CD8-positive, alpha-beta memory T cell (primary cell): ENCODE data around the gene PITHD1. TPM values are rescaled to one million over a fixed set of nuclear protein-coding genes. Genes with fewer than 3 reads are reported as not detected.

Experiments
- CTCF ChIA-PET: fragments of 350-600 bp; sonication (Branson Sonifier 250); formaldehyde crosslinking; loops from one replicate; lab custom pipeline; 2021; ENCODE audit warnings: antibody characterized with exemption; lab: Charles Lee
- POLR2A ChIA-PET: fragments of 350-600 bp; sonication (Branson Sonifier 250); formaldehyde crosslinking; loops from one replicate; lab custom pipeline; 2021; ENCODE audit warnings: antibody characterized with exemption; lab: Charles Lee
- DNase-seq, 5 donors: peaks; one replicate each; pipeline versions ENCODE4 v3.0.0 to v3.0.0-alpha.2; 2020 to 2022; ENCODE audit warnings: mixed read lengths in 1 of 5
- H3K27ac ChIP-seq: one replicate; pipeline ENCODE4 v1.7.0; 2013; ENCODE audit warnings: low read depth, mild to moderate bottlenecking, low read length, moderate library complexity
- H3K27me3 ChIP-seq: 2 replicates; pipeline ENCODE4 v1.7.0; 2013; ENCODE audit warnings: low read length, mild to moderate bottlenecking; ENCODE audit not compliant: insufficient read depth, poor library complexity, severe bottlenecking
- H3K36me3 ChIP-seq: 2 replicates; pipeline ENCODE4 v1.7.0; 2013; ENCODE audit warnings: mild to moderate bottlenecking, low read length, moderate library complexity; ENCODE audit not compliant: insufficient read depth
- H3K4me1 ChIP-seq: 2 replicates; pipeline ENCODE4 v1.7.0; 2013; ENCODE audit warnings: mild to moderate bottlenecking, low read length, moderate library complexity; ENCODE audit not compliant: insufficient read depth
- H3K4me3 ChIP-seq: 2 replicates; pipeline ENCODE4 v1.7.0; 2013; ENCODE audit warnings: mild to moderate bottlenecking, low read length
- H3K9me3 ChIP-seq: 2 replicates; pipeline ENCODE4 v1.7.0; 2013; ENCODE audit warnings: mild to moderate bottlenecking, low read length
- H3K27ac Mint-ChIP-seq, 8 donors: one replicate each; pipeline ENCODE4 v1.8.0; 2020 to 2021; ENCODE audit warnings: mixed read lengths in 8 of 8, mild to moderate bottlenecking in 6 of 8, inconsistent platforms in 3 of 8, moderate library complexity in 3 of 8
- H3K27me3 Mint-ChIP-seq, 2 donors: one replicate each; pipeline ENCODE4 v1.8.0; 2020 to 2021; ENCODE audit warnings: mixed read lengths in 2 of 2, mild to moderate bottlenecking in 1 of 2, moderate library complexity in 1 of 2
- H3K36me3 Mint-ChIP-seq, 3 donors: one replicate each; pipeline ENCODE4 v1.8.0; 2020 to 2021; ENCODE audit warnings: mixed read lengths in 3 of 3, inconsistent platforms in 1 of 3, mild to moderate bottlenecking in 1 of 3
- H3K4me1 Mint-ChIP-seq, 3 donors: one replicate each; pipeline ENCODE4 v1.8.0; 2020 to 2021; ENCODE audit warnings: mixed read lengths in 3 of 3, inconsistent platforms in 1 of 3, mild to moderate bottlenecking in 1 of 3
- H3K4me3 Mint-ChIP-seq, 7 donors: one replicate each; pipeline ENCODE4 v1.8.0; 2020 to 2021; ENCODE audit warnings: mixed read lengths in 7 of 7, mild to moderate bottlenecking in 6 of 7, moderate library complexity in 4 of 7, inconsistent platforms in 2 of 7
- H3K9me3 Mint-ChIP-seq, 5 donors: one replicate each; pipeline ENCODE4 v1.8.0; 2020 to 2022; ENCODE audit warnings: mixed read lengths in 5 of 5, mild to moderate bottlenecking in 3 of 5, moderate library complexity in 2 of 5, inconsistent platforms in 1 of 5
- polyA plus RNA-seq: library from polyadenylated mRNA; unstranded; fragments of 300-500 nt; fragmentation: Illumina TruSeq; gene quantifications from one replicate; pipeline ENCODE4 v1.2.3, GENCODE V29; 2021
- total RNA-seq, 2 experiments: library from RNA; stranded (reverse); gene quantifications; one replicate each; pipeline ENCODE4 v1.2.3, GENCODE V29; 2021

PITHD1 gene
- total and polyA plus RNA-seq, 3 experiments from 2014 or later: 68.5 to 105 (median 105) TPM

DNA sequence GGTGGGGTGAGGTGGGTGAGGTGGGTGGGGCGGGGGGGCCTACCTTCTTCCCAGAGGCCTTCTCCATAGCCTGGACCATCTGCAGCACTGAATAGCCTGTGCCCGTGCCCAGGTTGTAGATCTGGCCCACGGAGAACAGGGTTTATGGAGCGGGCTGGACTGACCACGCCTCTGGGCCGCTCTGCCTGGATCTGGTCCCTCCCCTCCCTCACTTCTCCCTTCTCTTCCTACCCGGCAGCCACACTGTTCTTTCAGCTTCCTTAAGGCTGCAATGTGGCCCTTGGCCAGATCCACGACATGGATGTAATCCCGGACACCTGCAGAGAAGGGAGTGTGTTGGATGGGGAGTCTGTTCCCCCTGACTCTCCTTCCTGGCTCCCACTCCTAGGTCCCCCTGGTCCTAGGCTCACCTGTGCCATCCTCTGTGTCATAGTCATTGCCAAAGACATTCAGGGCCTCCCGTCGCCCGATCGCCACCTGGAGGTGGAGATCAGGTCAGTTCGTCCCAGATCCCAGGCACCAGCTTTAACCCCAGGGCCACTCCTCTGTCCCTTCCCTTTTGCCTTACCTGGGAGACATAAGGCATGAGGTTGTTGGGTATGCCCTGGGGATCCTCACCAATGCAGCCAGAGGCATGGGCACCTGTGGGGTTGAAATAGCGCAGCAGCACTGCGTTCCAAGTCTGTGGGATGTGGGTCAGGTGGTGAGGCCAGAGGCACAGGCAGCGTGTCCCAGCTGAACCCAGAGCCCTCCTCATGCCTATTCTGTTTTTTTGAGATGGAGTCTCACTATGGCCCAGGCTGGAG, 18.5 kb downstream of the PITHD1 start:
- no peaks in the 10 kb centered on the region for H3K9me3 Mint-ChIP-seq
- Histone ChIP-seq H3K36me3 (no peaks in the 10 kb centered on the region), H3K9me3 (no peaks in the 10 kb centered on the region), H3K27ac (no peak overlapping the region), H3K27me3 (no peaks in the 10 kb centered on the region), H3K4me1 (peaks cover 35% of the 10 kb centered on the region), H3K4me3 (no peak overlapping the region)
- peaks cover 0 to 41% (median 0%) of the 10 kb centered on the region in 3 donors for H3K36me3 Mint-ChIP-seq
- no peak for DNase-seq
- POLR2A ChIA-PET: interaction anchor here (1.3 kb wide), 1 partner anchor 17 kb away, joined by 3 read pairs; no protein-coding TSS in a partner anchor
- CTCF ChIA-PET: no interaction called here
- peak overlapping the region in 3 of 8 donors; percentile 38 to 80 (median 66) for H3K27ac Mint-ChIP-seq
- H3K4me1 Mint-ChIP-seq: peaks cover 19 to 40% (median 20%) of the 10 kb centered on the region in 3 donors
- H3K27me3 Mint-ChIP-seq: no peaks in the 10 kb centered on the region
- peak overlapping the region in 2 of 7 donors; percentile 32 to 52 for H3K4me3 Mint-ChIP-seq

DNA sequence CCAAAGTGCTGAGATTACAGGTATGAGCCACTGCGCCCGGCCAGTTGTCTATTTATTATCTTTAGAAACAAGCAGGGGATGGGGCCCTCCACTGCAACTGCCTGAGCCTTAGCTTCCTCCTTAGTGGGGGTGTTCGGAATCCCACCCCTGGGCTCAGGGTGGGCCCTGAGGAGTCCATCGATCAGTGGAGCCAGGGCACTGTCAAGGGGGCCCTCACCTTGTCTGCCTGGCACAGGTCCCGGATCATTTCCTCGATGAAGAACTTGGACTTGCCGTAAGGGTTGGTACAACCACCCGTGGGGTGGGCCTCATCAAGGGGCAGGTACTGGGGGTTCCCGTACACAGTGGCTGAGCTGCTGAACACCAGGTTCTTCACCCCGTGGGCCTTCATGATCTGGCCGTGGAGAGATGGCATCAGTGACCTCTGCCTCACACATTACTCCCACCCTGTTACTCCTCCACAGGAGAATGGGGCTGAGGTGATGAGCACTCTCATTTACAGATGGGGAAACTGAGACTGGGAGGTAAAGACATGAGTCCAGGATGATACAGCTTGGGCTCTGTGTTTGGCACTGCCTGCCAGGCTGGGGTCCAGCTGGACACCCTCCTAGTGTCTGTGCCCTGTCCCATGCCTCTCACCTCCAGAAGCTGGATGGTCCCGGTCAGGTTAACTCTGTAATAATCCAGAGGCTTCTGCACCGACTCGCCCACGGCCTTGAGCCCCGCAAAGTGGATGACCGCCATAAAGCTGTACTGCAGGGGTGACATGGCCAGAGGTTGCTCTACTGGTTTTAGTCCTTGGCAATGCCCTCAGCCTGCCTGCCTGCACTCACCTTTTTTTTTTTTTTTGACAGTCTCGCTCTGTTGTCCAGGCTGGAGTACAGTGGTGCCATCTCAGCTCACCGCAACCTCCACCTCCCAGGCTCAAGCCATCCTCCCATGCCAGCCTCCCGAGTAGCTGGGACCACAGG, 19.5 kb downstream of the PITHD1 start:
- H3K27ac ChIP-seq: no peak overlapping the region
- Mint-ChIP-seq H3K27me3 (no peaks in the 10 kb centered on the region), H3K27ac (peak overlapping the region in 5 of 8 donors; percentile 37 to 80 (median 66)), H3K4me1 (peaks cover 15 to 30% (median 19%) of the 10 kb centered on the region in 3 donors), H3K9me3 (no peaks in the 10 kb centered on the region), H3K36me3 (peaks cover 0 to 40% (median 0%) of the 10 kb centered on the region in 3 donors), H3K4me3 (peak overlapping the region in 1 of 7 donors; percentile 52)
- H3K4me3 ChIP-seq: no peak overlapping the region
- H3K4me1 ChIP-seq: peaks cover 26% of the 10 kb centered on the region
- ChIA-PET CTCF (interaction anchor here (1.3 kb wide), 2 partner anchors 9 to 119 kb away, joined by 3 to 4 read pairs; no protein-coding TSS in a partner anchor), POLR2A (interaction anchor here (0.6 to 2.6 kb wide), 2 partner anchors 9 to 19 kb away, joined by 3 to 10 read pairs; partner anchors contain the start of gene PITHD1)
- H3K27me3 ChIP-seq: no peaks in the 10 kb centered on the region
- no peak for DNase-seq
- H3K36me3 ChIP-seq: no peaks in the 10 kb centered on the region
- no peaks in the 10 kb centered on the region for H3K9me3 ChIP-seq

DNA sequence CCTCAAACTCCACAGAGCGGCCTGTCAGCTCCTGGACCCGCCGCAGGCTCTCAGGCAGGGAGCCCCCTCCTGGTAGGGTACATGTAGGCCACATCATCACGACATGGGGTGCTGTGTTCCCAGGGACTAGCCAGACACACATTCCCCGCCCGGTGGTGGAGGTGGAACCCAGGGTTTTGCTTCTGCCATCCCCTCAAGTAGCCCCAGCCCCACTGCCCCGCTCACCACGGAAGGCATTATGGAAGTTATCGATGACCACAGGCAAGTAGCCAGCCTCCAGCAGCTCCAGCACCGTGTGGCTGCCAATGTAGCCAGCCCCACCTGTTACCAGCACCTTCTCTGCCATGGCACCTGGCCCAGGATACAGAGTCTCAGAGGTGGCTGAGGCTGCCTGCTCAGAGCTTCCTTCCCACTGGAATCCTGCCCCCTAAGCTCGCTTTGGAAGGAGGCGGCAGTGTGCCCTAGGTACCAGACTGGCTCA, 20.5 kb downstream of the PITHD1 start:
- Mint-ChIP-seq H3K4me3 (peak overlapping the region; percentile 58 to 96 (median 91)), H3K27me3 (no peaks in the 10 kb centered on the region), H3K4me1 (peaks cover 13 to 24% (median 19%) of the 10 kb centered on the region in 3 donors), H3K9me3 (no peaks in the 10 kb centered on the region), H3K36me3 (peaks cover 0 to 36% (median 0%) of the 10 kb centered on the region in 3 donors), H3K27ac (peak overlapping the region in 5 of 8 donors; percentile 50 to 70 (median 57))
- POLR2A ChIA-PET: interaction anchor here (0.9 to 2.6 kb wide), 2 partner anchors 20 to 27 kb away, joined by 4 to 10 read pairs; partner anchors contain the start of genes HMGCL and PITHD1
- Histone ChIP-seq H3K4me1 (peaks cover 20% of the 10 kb centered on the region), H3K4me3 (no peak overlapping the region), H3K27me3 (no peaks in the 10 kb centered on the region), H3K27ac (no peak overlapping the region), H3K9me3 (no peaks in the 10 kb centered on the region), H3K36me3 (no peaks in the 10 kb centered on the region)
- CTCF ChIA-PET: interaction anchor here (1.3 kb wide), 2 partner anchors 10 to 118 kb away, joined by 3 to 4 read pairs; no protein-coding TSS in a partner anchor
- DNase-seq: no peak

DNA sequence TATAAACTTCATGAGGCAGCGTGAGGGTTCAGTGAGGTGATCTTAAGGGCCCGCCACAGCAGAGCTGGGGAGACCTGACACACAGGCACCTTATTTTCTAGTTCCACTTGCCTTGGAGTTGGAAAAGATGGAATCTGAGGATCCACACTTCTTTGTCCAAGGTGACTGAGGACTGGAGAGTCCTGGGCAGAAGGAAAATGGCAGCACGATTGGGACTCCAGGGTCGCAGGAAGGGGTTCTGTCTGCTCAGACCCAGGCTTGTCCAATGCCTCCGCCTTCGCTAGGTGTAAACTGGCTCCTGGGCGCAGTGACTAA, 21.0 kb downstream of the PITHD1 start:
- peaks cover 20% of the 10 kb centered on the region for H3K4me1 ChIP-seq
- Mint-ChIP-seq H3K4me1 (peaks cover 13 to 24% (median 19%) of the 10 kb centered on the region in 3 donors), H3K9me3 (no peaks in the 10 kb centered on the region), H3K36me3 (peaks cover 0 to 39% (median 0%) of the 10 kb centered on the region in 3 donors), H3K27me3 (no peaks in the 10 kb centered on the region), H3K4me3 (peak overlapping the region; percentile 85 to 97 (median 91)), H3K27ac (peak overlapping the region in 6 of 8 donors; percentile 43 to 82 (median 64))
- no peak for DNase-seq
- POLR2A ChIA-PET: interaction anchor here (0.9 to 2.6 kb wide), 2 partner anchors 20 to 26 kb away, joined by 4 to 10 read pairs; partner anchors contain the start of genes HMGCL and PITHD1
- CTCF ChIA-PET: interaction anchor here (1.3 to 1.6 kb wide), 2 partner anchors 8 to 117 kb away, joined by 3 to 8 read pairs; partner anchors contain the start of gene LYPLA2
- peak overlapping the region; percentile 70 for H3K4me3 ChIP-seq
- peak overlapping the region; percentile 85 for H3K27ac ChIP-seq
- H3K36me3 ChIP-seq: no peaks in the 10 kb centered on the region
- no peaks in the 10 kb centered on the region for H3K9me3 ChIP-seq
- H3K27me3 ChIP-seq: no peaks in the 10 kb centered on the region

DNA sequence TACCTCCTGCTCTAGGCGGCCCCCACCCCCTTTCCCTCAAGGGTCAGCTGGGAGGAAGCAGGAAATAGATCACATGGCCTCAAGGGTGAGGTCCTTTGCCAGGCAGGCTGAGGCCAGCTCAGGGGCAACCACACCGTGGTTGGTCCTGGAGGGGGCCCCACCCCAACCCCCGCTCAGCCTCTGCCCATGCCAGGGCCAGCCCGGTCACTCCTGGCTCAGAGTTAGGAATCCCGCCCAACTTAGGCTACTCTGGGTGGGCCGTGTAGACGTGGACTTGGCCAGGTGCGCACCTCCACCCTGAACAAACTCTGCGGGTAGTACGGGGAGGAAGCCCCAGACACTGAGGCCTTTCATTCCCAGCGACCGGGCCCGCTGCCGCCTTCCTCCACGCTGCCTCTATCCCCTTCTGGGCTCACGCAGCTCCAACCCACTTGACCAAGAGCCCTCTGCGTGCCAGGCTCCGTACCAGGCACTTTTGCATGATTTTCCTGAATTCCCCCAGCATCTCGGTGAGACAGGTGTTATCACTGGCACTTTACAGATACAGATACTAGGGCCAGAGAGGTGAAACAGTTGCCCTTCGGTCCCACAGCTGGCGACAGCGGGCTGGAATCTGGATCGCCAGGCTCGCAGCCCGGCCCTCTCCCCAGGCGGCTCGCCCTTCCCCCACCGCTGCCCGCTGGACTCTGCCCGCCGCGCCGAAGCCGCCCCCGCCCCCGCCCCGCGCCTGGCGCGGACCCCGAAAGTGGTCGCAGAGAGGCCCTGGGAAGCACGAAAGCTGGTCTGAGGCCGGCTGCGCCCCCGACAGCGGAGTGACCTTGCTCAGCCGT, 21.6 kb downstream of the PITHD1 start:
- Mint-ChIP-seq H3K27me3 (no peaks in the 10 kb centered on the region), H3K4me1 (peaks cover 15 to 24% (median 19%) of the 10 kb centered on the region in 3 donors), H3K27ac (peak overlapping the region; percentile 66 to 96 (median 90)), H3K36me3 (peaks cover 0 to 37% (median 0%) of the 10 kb centered on the region in 3 donors), H3K9me3 (no peaks in the 10 kb centered on the region), H3K4me3 (peak overlapping the region; percentile 85 to 97 (median 91))
- DNase-seq: peak in 1 of 5 donors; percentile 24
- Histone ChIP-seq H3K36me3 (no peaks in the 10 kb centered on the region), H3K4me3 (peak overlapping the region; percentile 70), H3K9me3 (no peaks in the 10 kb centered on the region), H3K27me3 (no peaks in the 10 kb centered on the region), H3K27ac (peak overlapping the region; percentile 85), H3K4me1 (peaks cover 20% of the 10 kb centered on the region)
- ChIA-PET CTCF (interaction anchor here (1.6 to 1.8 kb wide), 2 partner anchors 8 to 28 kb away, joined by 4 to 8 read pairs; partner anchors contain the start of gene LYPLA2), POLR2A (interaction anchor here (0.6 to 2.9 kb wide), 6 partner anchors 8 to 242 kb away, joined by 3 to 20 read pairs (median 7); partner anchors contain the start of genes HMGCL, LYPLA2, PITHD1 and PNRC2)

DNA sequence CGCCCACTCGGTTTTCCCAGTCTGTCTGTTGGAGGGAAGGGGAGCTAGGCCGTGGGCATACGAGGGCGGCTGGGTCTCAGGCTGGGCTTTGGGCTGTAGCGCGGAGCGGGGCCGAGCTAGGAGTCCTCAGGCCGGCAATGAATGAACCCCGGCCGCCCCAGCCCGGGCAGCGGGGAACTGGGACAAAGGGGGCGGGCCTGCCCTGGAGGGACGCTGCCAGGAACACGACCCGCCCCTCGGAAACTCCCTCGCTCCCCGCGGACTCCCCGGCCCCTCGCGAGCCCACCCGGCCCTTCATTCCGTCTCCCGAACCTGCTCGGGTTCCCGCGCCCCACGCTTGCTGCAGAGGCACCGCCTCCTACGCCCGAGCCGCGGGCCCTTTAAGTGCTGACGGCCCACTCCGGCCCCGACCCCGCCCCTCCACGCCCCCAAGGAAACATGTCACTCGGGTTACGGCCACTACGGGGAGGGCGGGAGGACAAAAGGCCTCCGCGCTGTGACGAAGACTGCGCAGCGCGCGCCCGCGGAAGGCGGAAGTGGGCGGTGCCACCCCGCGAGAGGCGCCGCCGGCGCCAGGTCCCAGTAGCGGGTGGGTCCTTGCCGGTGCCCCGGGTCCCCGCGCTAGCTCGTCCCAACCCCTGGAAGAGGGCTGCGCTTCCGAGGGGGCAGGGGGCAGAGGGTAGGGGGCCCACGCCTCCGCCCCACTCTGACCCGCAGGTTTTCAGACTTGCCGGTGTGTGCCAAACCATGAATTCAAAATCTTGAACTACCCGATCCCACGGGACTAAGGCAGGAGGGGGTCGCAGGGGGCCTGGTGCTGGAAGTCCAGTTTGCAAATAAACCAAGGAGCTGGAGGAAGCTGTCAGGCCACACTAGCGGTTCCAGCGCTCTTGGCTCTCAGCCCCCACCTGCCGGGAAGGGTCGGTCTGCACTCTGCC, 22.5 kb downstream of the PITHD1 start, which contains the start of gene GALE:
TSS of gene GALE (minus strand) at position 355 of the 938 bp plus-strand sequence. CDS start 1,747 bp downstream, outside the sequence.
- POLR2A ChIA-PET: interaction anchor here (0.6 to 2.9 kb wide), 8 partner anchors 9 to 241 kb away, joined by 3 to 20 read pairs (median 4); partner anchors contain the start of genes HMGCL, LYPLA2, PITHD1 and PNRC2
- Mint-ChIP-seq H3K9me3 (no peaks in the 10 kb centered on the region), H3K4me3 (peak within 1 kb of the TSS; percentile 85 to 97 (median 91)), H3K27ac (peak within 1 kb of the TSS; percentile 84 to 96 (median 91)), H3K27me3 (no peaks in the 10 kb centered on the region), H3K4me1 (peaks cover 14 to 24% (median 19%) of the 10 kb centered on the region in 3 donors), H3K36me3 (peaks cover 0 to 38% (median 2%) of the 10 kb centered on the region in 3 donors)
- peak; percentile 92 to 98 (median 95) for DNase-seq
- Histone ChIP-seq H3K27me3 (no peaks in the 10 kb centered on the region), H3K27ac (peak within 1 kb of the TSS; percentile 85), H3K4me3 (peak within 1 kb of the TSS; percentile 70), H3K36me3 (no peaks in the 10 kb centered on the region), H3K4me1 (peaks cover 20% of the 10 kb centered on the region), H3K9me3 (no peaks in the 10 kb centered on the region)
- CTCF ChIA-PET: interaction anchor here (0.6 to 1.8 kb wide), 6 partner anchors 9 to 29 kb away, joined by 4 to 16 read pairs (median 4); partner anchors contain the start of genes LYPLA2 and PITHD1
